OCI-LY7 (cell line): ENCODE data around the gene TOGARAM1. TPM values are rescaled to one million over a fixed set of nuclear protein-coding genes. Genes with fewer than 3 reads are reported as not detected.
A peak's percentile ranks its signal among the peaks of the same experiment; 100 is the strongest.

ENCODE experiments used
- BruUV-seq: library from RNA; stranded (reverse); fragments of 400-500 nt; replicated peaks from 2 replicates; lab custom pipeline; 2021; lab: Mats Ljungman, UMichigan
- CTCF ChIA-PET: fragments of 300-600 bp; sonication (Branson Sonifier 250); formaldehyde crosslinking; loops from one replicate; lab custom pipeline; 2022; ENCODE audit warnings: antibody characterized with exemption; ENCODE audit not compliant: unreplicated experiment; lab: Charles Lee
- POLR2A ChIA-PET: fragments of 300-600 bp; sonication (Branson Sonifier 250); formaldehyde crosslinking; loops from one replicate; lab custom pipeline; 2022; ENCODE audit warnings: antibody characterized with exemption; lab: Charles Lee
- DNase-seq: peaks from one replicate; pipeline ENCODE4 v3.0.0-alpha.2; 2015; ENCODE audit warnings: low spot score
- H2AFZ ChIP-seq: fragments of 200-600 bp; sonication (generic), shearing (Covaris generic); 2 replicates; pipeline ENCODE4 v1.6.1; 2014; ENCODE audit warnings: mild to moderate bottlenecking, antibody characterized with exemption, low read length, moderate library complexity
- H3K27ac ChIP-seq: fragments of 200-600 bp; sonication (generic); 2 replicates; pipeline ENCODE4 v1.5.1; 2014; ENCODE audit warnings: mixed run types, low read depth, mild to moderate bottlenecking, moderate library complexity, low read length, inconsistent platforms; ENCODE audit not compliant: poor library complexity, severe bottlenecking
- H3K36me3 ChIP-seq: fragments of 200-600 bp; sonication (generic); 2 replicates; pipeline ENCODE4 v1.6.1; 2014; ENCODE audit warnings: mild to moderate bottlenecking, antibody characterized with exemption, low read length, moderate library complexity, mixed read lengths; ENCODE audit not compliant: insufficient read depth
- H3K4me1 ChIP-seq: fragments of 200-600 bp; sonication (generic); 2 replicates; pipeline ENCODE4 v1.5.1; 2014; ENCODE audit warnings: mild to moderate bottlenecking, low read length; ENCODE audit not compliant: insufficient read depth, poor library complexity, severe bottlenecking
- H3K4me2 ChIP-seq: fragments of 200-600 bp; sonication (generic); 2 replicates; pipeline ENCODE4 v1.6.1; 2014; ENCODE audit warnings: mild to moderate bottlenecking, low read length
- H3K4me3 ChIP-seq: fragments of 200-600 bp; sonication (generic); 2 replicates; pipeline ENCODE4 v1.5.1; 2014; ENCODE audit warnings: mild to moderate bottlenecking, low read depth, low read length; ENCODE audit not compliant: poor library complexity, severe bottlenecking
- H3K79me2 ChIP-seq: fragments of 200-600 bp; sonication (generic); 2 replicates; pipeline ENCODE4 v1.6.1; 2016; ENCODE audit warnings: low read depth, mild to moderate bottlenecking, low read length, moderate library complexity, mixed read lengths; ENCODE audit not compliant: insufficient read depth
- H3K9me2 ChIP-seq: fragments of 200-600 bp; sonication (generic); 2 replicates; pipeline ENCODE4 v1.6.1; 2016; ENCODE audit warnings: mild to moderate bottlenecking, low read length, mixed read lengths; ENCODE audit not compliant: insufficient read depth
- H3K9me3 ChIP-seq: fragments of 200-600 bp; sonication (generic); 2 replicates; pipeline ENCODE4 v1.6.1; 2014; ENCODE audit warnings: mild to moderate bottlenecking, mixed run types, low read length, mixed read lengths
- H4K20me1 ChIP-seq: fragments of 200-600 bp; sonication (generic); 2 replicates; pipeline ENCODE4 v1.6.1; 2014; ENCODE audit warnings: mild to moderate bottlenecking, antibody characterized with exemption, low read length, moderate library complexity, mixed read lengths; ENCODE audit not compliant: insufficient read depth
- EZH2phosphoT487 ChIP-seq: fragments of 200-600 bp; sonication (generic); IDR thresholded peaks from 2 replicates; pipeline ENCODE4 v1.6.1; 2018; ENCODE audit warnings: low read depth, borderline replicate concordance, mild to moderate bottlenecking, mixed run types, antibody characterized with exemption, low read length, moderate library complexity, mixed read lengths
- intact Hi-C: fragments of 100-400 bp; cut with micrococcal nuclease; formaldehyde crosslinking; loops from one replicate; pipeline ENCODE4 v1.10.0; 2022; ENCODE audit not compliant: unreplicated experiment
- total RNA-seq, 2 experiments: library from RNA; depleted of rRNA in 1 of 2; stranded (reverse); fragments of >200 nt in 1 of 2; shearing (Covaris generic) in 1 of 2; gene quantifications; 2 replicates each; pipeline ENCODE4 v1.2.3, GENCODE V29; 2014 to 2022
- TF ChIP-seq, protein P1 (sequence below): fragments of 200-600 bp; sonication (generic); conservative IDR thresholded peaks from 2 replicates; pipeline ENCODE4 v1.5.1; 2014; ENCODE audit warnings: mild to moderate bottlenecking, antibody characterized with exemption, low read length, moderate library complexity, mixed read lengths

The TOGARAM1 gene
- total RNA-seq, 2 experiments from 2014 or later, result 11.4 to 11.6 TPM

DNA sequence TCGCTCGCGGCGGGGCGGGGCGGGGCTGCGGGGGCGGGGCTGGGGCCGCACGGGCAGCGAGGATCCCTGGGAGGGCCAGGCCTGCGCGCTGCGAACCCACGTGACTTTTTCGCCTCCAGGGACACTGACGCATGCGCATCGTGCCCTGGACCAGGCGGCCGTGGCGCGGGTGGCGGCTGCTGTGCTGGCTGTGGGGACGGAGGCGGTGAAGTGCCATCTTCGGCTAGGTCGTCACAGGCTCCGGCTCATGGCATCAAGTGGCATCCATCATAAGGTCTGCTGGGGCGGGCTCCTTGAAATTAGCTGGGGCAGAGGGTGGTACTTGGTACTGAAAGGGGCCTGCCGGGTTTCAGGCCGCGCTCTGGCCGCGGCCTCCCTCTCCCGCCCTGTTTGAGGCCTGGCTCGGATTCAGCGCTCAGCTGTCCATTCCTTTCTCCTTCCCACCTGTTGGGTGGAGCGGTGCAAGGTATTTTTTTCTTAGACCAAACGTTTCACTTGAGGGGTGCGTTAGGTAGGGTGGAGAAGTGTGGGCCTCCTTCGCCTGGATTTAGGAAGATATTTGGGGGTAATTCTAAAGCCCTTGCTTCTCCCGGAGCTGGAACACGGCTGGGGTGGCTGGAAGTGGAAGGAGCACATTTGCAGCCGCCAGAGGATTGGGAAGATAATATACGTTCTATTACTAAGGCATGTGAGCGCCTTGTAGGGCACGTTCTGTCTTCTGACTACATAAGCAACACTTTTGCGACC lies 122.2 kb downstream of the TOGARAM1 start, which contains the start of gene PRPF39:
Gene PRPF39, plus strand, starts transcription at position 141 of the 747 bp plus-strand sequence. CDS start 11,124 bp downstream, outside the sequence.
- peak within 1 kb of the TSS; percentile 100 for H2AFZ ChIP-seq
- intact Hi-C loops, result loop anchor here (2.0 to 5.0 kb wide), 3 partner anchors 51 to 168 kb away; partner anchors contain the start of genes FANCM, FKBP3, MIS18BP1 and TOGARAM1
- no peaks in the 10 kb centered on the region for H3K9me2 ChIP-seq
- BruUV-seq, result TSS peak; percentile 56
- TF ChIP-seq, protein P1, sequence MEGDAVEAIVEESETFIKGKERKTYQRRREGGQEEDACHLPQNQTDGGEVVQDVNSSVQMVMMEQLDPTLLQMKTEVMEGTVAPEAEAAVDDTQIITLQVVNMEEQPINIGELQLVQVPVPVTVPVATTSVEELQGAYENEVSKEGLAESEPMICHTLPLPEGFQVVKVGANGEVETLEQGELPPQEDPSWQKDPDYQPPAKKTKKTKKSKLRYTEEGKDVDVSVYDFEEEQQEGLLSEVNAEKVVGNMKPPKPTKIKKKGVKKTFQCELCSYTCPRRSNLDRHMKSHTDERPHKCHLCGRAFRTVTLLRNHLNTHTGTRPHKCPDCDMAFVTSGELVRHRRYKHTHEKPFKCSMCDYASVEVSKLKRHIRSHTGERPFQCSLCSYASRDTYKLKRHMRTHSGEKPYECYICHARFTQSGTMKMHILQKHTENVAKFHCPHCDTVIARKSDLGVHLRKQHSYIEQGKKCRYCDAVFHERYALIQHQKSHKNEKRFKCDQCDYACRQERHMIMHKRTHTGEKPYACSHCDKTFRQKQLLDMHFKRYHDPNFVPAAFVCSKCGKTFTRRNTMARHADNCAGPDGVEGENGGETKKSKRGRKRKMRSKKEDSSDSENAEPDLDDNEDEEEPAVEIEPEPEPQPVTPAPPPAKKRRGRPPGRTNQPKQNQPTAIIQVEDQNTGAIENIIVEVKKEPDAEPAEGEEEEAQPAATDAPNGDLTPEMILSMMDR, result no peak
- no peak for TF ChIP-seq EZH2phosphoT487
- peaks cover 25% of the 10 kb centered on the region for H3K36me3 ChIP-seq
- peaks cover 51% of the 10 kb centered on the region for H3K79me2 ChIP-seq
- ChIA-PET CTCF (interaction anchor here (0.9 kb wide), 1 partner anchor 122 kb away, joined by 3 read pairs; the partner anchor contains the start of genes KLHL28 and TOGARAM1), POLR2A (interaction anchor here (1.0 to 2.0 kb wide), 11 partner anchors 11 to 187 kb away, joined by 3 to 6 read pairs (median 5); partner anchors contain the start of genes FANCM, FKBP3, KLHL28 and TOGARAM1)
- H3K4me3 ChIP-seq, result peak within 1 kb of the TSS; percentile 87
- peak within 1 kb of the TSS; percentile 58 for H3K27ac ChIP-seq
- peaks cover 37% of the 10 kb centered on the region for H3K4me1 ChIP-seq
- peak; percentile 96 for DNase-seq
- no peaks in the 10 kb centered on the region for H3K9me3 ChIP-seq
- peak within 1 kb of the TSS; percentile 85 for H3K4me2 ChIP-seq
- H4K20me1 ChIP-seq, result peaks cover 16% of the 10 kb centered on the region; the same call in 1 of the 2 replicates

DNA sequence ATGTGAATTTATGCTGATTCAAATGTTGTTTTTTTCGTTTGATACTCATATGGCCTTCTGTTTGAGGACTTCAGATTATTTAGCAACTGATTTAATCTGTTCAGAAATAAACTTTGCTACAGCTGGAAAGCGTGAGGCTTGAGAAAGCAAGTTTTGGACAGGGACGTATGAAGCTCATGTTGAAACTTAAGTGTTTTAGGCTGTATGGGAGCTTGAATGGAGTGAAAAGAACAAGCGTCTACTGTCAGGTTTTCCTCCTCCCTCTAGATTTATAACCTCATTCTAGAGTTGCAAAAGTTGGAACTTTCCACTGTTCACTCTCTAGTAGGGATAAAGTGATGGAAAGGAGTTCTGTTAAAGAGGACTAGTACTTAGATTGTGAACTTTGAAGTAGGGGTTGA lies 123.0 kb downstream of the TOGARAM1 start:
- Histone ChIP-seq H3K27ac (peak overlapping the region; percentile 58), H3K4me3 (peak overlapping the region; percentile 87), H3K9me3 (no peaks in the 10 kb centered on the region), H3K79me2 (peaks cover 59% of the 10 kb centered on the region), H4K20me1 (peaks cover 20% of the 10 kb centered on the region; the same call in 1 of the 2 replicates), H2AFZ (no peak overlapping the region), H3K36me3 (peaks cover 33% of the 10 kb centered on the region), H3K4me1 (peaks cover 45% of the 10 kb centered on the region), H3K9me2 (no peaks in the 10 kb centered on the region), H3K4me2 (peak overlapping the region; percentile 79)
- BruUV-seq, result no TSS peak
- DNase-seq, result peak; percentile 35
- ChIA-PET POLR2A (interaction anchor here (0.7 to 2.0 kb wide), 10 partner anchors 10 to 188 kb away, joined by 3 to 6 read pairs (median 4); partner anchors contain the start of genes FANCM, FKBP3, KLHL28 and TOGARAM1), CTCF (interaction anchor here (0.9 kb wide), 1 partner anchor 123 kb away, joined by 3 read pairs; the partner anchor contains the start of genes KLHL28 and TOGARAM1)
- TF ChIP-seq, protein P1, result no peak
- no peak for TF ChIP-seq EZH2phosphoT487
- intact Hi-C loops, result loop anchor here (2.0 to 5.0 kb wide), 3 partner anchors 50 to 167 kb away; partner anchors contain the start of genes FANCM, FKBP3, MIS18BP1 and TOGARAM1
